HFFc6 (cell line): ENCODE data around the gene NUP210. TPM values are rescaled to one million over a fixed set of nuclear protein-coding genes. Genes with fewer than 3 reads are reported as not detected.

ENCODE experiments used
- DNase-seq: peaks from one replicate; pipeline ENCODE4 v3.0.0-alpha.2; 2018
- H3K27ac Mint-ChIP-seq: 2 replicates; pipeline ENCODE4 v1.8.0; 2020; ENCODE audit warnings: mild to moderate bottlenecking, mixed read lengths
- H3K27me3 Mint-ChIP-seq: 2 replicates; pipeline ENCODE4 v1.8.0; 2021; ENCODE audit warnings: mild to moderate bottlenecking, moderate library complexity, mixed read lengths; ENCODE audit not compliant: insufficient read depth
- H3K36me3 Mint-ChIP-seq: 2 replicates; pipeline ENCODE4 v1.8.0; 2021; ENCODE audit warnings: low read depth, mixed read lengths
- H3K4me1 Mint-ChIP-seq: 2 replicates; pipeline ENCODE4 v1.8.0; 2020; ENCODE audit warnings: low read depth, mixed read lengths
- H3K4me3 Mint-ChIP-seq: 2 replicates; pipeline ENCODE4 v1.8.0; 2020; ENCODE audit warnings: mild to moderate bottlenecking, moderate library complexity, mixed read lengths
- H3K9me3 Mint-ChIP-seq: 2 replicates; pipeline ENCODE4 v1.8.0; 2020; ENCODE audit warnings: mild to moderate bottlenecking, mixed read lengths
- CTCF ChIP-seq: fragments of 200-600 bp; sonication (generic); IDR thresholded peaks from 2 replicates; pipeline ENCODE4 v1.5.0; 2021; ENCODE audit warnings: antibody characterized with exemption, mild to moderate bottlenecking
- total RNA-seq, 6 experiments: library from RNA; stranded (reverse); fragmentation: NEBNext Ultra II Directional; extraction: Animal tissue kit (Norgen Biotek cat#: 25700); gene quantifications; 2 replicates in 1 of 6; 3 replicates in 5 of 6; pipeline ENCODE4 v1.2.3, GENCODE V29; 2021

NUP210 gene
- total RNA-seq, 6 experiments from 2014 or later, result 0.33 to 3.4 (median 3.1) TPM

GRCh38 chr3:13280811-13281506 is 139.2 kb downstream of the NUP210 start:
- Mint-ChIP-seq H3K9me3 (peaks cover 26% of the 10 kb centered on the region), H3K4me3 (no peak overlapping the region), H3K27me3 (peaks cover 35% of the 10 kb centered on the region), H3K4me1 (peaks cover 4% of the 10 kb centered on the region; the same call in 1 of the 2 replicates), H3K27ac (no peak overlapping the region), H3K36me3 (peaks cover 14% of the 10 kb centered on the region)
- no peak for DNase-seq
- TF ChIP-seq CTCF, result no peak

- peaks cover 4% of the 10 kb centered on the region; the same call in 1 of the 2 replicates for H3K4me1 Mint-ChIP-seq
- H3K36me3 Mint-ChIP-seq, result peaks cover 14% of the 10 kb centered on the region
- peaks cover 40% of the 10 kb centered on the region for H3K27me3 Mint-ChIP-seq
- no peak for TF ChIP-seq CTCF
- H3K9me3 Mint-ChIP-seq, result peaks cover 26% of the 10 kb centered on the region
- H3K4me3 Mint-ChIP-seq, result no peak overlapping the region
- no peak for DNase-seq
- no peak overlapping the region for H3K27ac Mint-ChIP-seq
Measured at GRCh38 chr3:13280122-13280790, 139.9 kb downstream of the NUP210 start.

GRCh38 chr3:13279532-13279910 is 140.6 kb downstream of the NUP210 start:
- no peak for DNase-seq
- TF ChIP-seq CTCF, result no peak
- Mint-ChIP-seq H3K27ac (no peak overlapping the region), H3K4me3 (no peak overlapping the region), H3K9me3 (peaks cover 22% of the 10 kb centered on the region), H3K36me3 (peaks cover 13% of the 10 kb centered on the region), H3K27me3 (peaks cover 39% of the 10 kb centered on the region), H3K4me1 (peaks cover 4% of the 10 kb centered on the region; the same call in 1 of the 2 replicates)

- Mint-ChIP-seq H3K36me3 (peaks cover 7% of the 10 kb centered on the region), H3K4me1 (peaks cover 4% of the 10 kb centered on the region; the same call in 1 of the 2 replicates), H3K27ac (no peak overlapping the region), H3K9me3 (peaks cover 16% of the 10 kb centered on the region), H3K4me3 (no peak overlapping the region), H3K27me3 (peaks cover 38% of the 10 kb centered on the region)
- DNase-seq, result no peak
- TF ChIP-seq CTCF, result no peak
Measured at GRCh38 chr3:13278783-13279531, 141.2 kb downstream of the NUP210 start.

- H3K27ac Mint-ChIP-seq, result no peak overlapping the region
- H3K27me3 Mint-ChIP-seq, result peaks cover 45% of the 10 kb centered on the region
- no peak for TF ChIP-seq CTCF
- no peak for DNase-seq
- H3K4me1 Mint-ChIP-seq, result peaks cover 4% of the 10 kb centered on the region; the same call in 1 of the 2 replicates
- H3K9me3 Mint-ChIP-seq, result peaks cover 8% of the 10 kb centered on the region; the same call in 1 of the 2 replicates
- H3K36me3 Mint-ChIP-seq, result no peaks in the 10 kb centered on the region
- no peak overlapping the region for H3K4me3 Mint-ChIP-seq
Measured at GRCh38 chr3:13277860-13278531, 142.1 kb downstream of the NUP210 start.
